GM12878 (cell line): ENCODE measurements around the gene LARP1B. TPM values are rescaled to one million over a fixed set of nuclear protein-coding genes. Genes with fewer than 3 reads are reported as not detected.

ENCODE experiments used
- ATAC-seq: fragments of 200-7000 bp; cut with Tn5 transposase; 3 replicates; pipeline ENCODE4 v1.9.1; 2020; ENCODE audit warnings: mild to moderate bottlenecking, moderate library complexity
- BruUV-seq: library from RNA; stranded (reverse); fragments of 400-500 nt; replicated peaks from 2 replicates; lab custom pipeline; 2021; lab: Mats Ljungman, UMichigan
- CTCF ChIA-PET: fragments of 300-600 bp; sonication (Branson Sonifier 250); formaldehyde crosslinking; extraction: SDS; loops from one replicate; lab custom pipeline; 2021; ENCODE audit warnings: inconsistent platforms; lab: Yijun Ruan, JAX
- POLR2A ChIA-PET: fragments of 350-600 bp; formaldehyde crosslinking; extraction: SDS; loops from one replicate; lab custom pipeline; 2021; ENCODE audit warnings: inconsistent platforms; lab: Charles Lee
- RAD21 ChIA-PET: fragments of 300-600 bp; sonication (Branson Sonifier 250); formaldehyde crosslinking; loops from one replicate; lab custom pipeline; 2023; ENCODE audit warnings: antibody characterized with exemption; ENCODE audit not compliant: unreplicated experiment; lab: Charles Lee
- SMC1A ChIA-PET: fragments of 300-600 bp; sonication (Branson Sonifier 250); formaldehyde crosslinking; loops from one replicate; lab custom pipeline; 2023; ENCODE audit not compliant: unreplicated experiment, uncharacterized antibody; lab: Charles Lee
- DNase-seq: peaks from one replicate; pipeline ENCODE4 v3.0.0-alpha.2; 2011; ENCODE audit warnings: low read depth, low spot score
- FAIRE-seq: peaks from 3 replicates; lab custom pipeline; 2011; peaks lifted over from hg19 to GRCh38; lab: Jason Lieb, UNC
- H2AFZ ChIP-seq: 2 replicates; pipeline ENCODE4 v1.6.0; 2011; ENCODE audit warnings: low read depth, low read length, control low read depth; ENCODE audit not compliant: control insufficient read depth
- H3K27ac ChIP-seq: 2 replicates; pipeline ENCODE4 v1.5.1; 2011; ENCODE audit warnings: control low read depth; ENCODE audit not compliant: control insufficient read depth, insufficient read depth
- H3K27me3 ChIP-seq, 2 experiments: replicated peaks in 1 of 2; 2 replicates each; pipeline versions ENCODE4 v1.6.0 to v1.6.1; 2011; ENCODE audit warnings: low read length in 1 of 2; ENCODE audit not compliant: control insufficient read depth in 2 of 2, insufficient read depth in 2 of 2
- H3K36me3 ChIP-seq, 2 experiments: 2 replicates each; pipeline ENCODE4 v1.5.1; 2011; ENCODE audit warnings: low read length in 1 of 2; ENCODE audit not compliant: control insufficient read depth in 2 of 2, insufficient read depth in 2 of 2
- H3K4me1 ChIP-seq: 2 replicates; pipeline ENCODE4 v1.6.1; 2011; ENCODE audit warnings: mild to moderate bottlenecking, low read length, moderate library complexity, mixed read lengths; ENCODE audit not compliant: control insufficient read depth, insufficient read depth
- H3K4me2 ChIP-seq: 2 replicates; pipeline ENCODE4 v1.6.0; 2011; ENCODE audit warnings: control low read depth; ENCODE audit not compliant: control insufficient read depth, insufficient read depth
- H3K4me3 ChIP-seq: fragments of 200-600 bp; sonication (generic); 2 replicates; pipeline ENCODE4 v1.5.1; 2016
- H3K79me2 ChIP-seq: 2 replicates; pipeline ENCODE4 v1.6.0; 2011; ENCODE audit warnings: low read length; ENCODE audit not compliant: control insufficient read depth, insufficient read depth
- H3K9ac ChIP-seq: 2 replicates; pipeline ENCODE4 v1.8.0; 2011; ENCODE audit warnings: low read length, control low read depth, mixed read lengths; ENCODE audit not compliant: control insufficient read depth, insufficient read depth
- H3K9me3 ChIP-seq: replicated peaks from 3 replicates; pipeline ENCODE4 v1.5.1; 2011; ENCODE audit warnings: mild to moderate bottlenecking, low read length; ENCODE audit not compliant: control insufficient read depth, insufficient read depth
- H4K20me1 ChIP-seq: 2 replicates; pipeline ENCODE4 v1.6.0; 2011; ENCODE audit not compliant: control insufficient read depth, insufficient read depth
- CBX5 ChIP-seq: sonication (generic); IDR thresholded peaks from 2 replicates; pipeline ENCODE4 v1.6.1; 2016; ENCODE audit warnings: low read depth, moderate library complexity, mild to moderate bottlenecking, inconsistent platforms
- HDAC2 ChIP-seq: fragments of 200-600 bp; sonication (generic); IDR thresholded peaks from 2 replicates; pipeline ENCODE4 v1.6.1; 2017
- IKZF2 ChIP-seq, 2 experiments: fragments of 450-650 bp; IDR thresholded peaks; 2 replicates each; pipeline ENCODE4 v1.6.1; 2017; ENCODE audit warnings: mild to moderate bottlenecking in 2 of 2, moderate library complexity in 2 of 2
- RCOR1 ChIP-seq: conservative IDR thresholded peaks from 2 replicates; pipeline ENCODE4 v1.6.1; 2012; ENCODE audit warnings: low read depth, low read length, improper control_type of control experiment
- SIX5 ChIP-seq: IDR thresholded peaks from 2 replicates; pipeline ENCODE4 v1.6.1; 2011; ENCODE audit warnings: mild to moderate bottlenecking, low read depth, low read length, moderate library complexity; ENCODE audit not compliant: severe bottlenecking
- SMARCA5 ChIP-seq: fragments of 450-650 bp; IDR thresholded peaks from 2 replicates; pipeline ENCODE4 v1.6.1; 2017; ENCODE audit warnings: mild to moderate bottlenecking
- SREBF1 ChIP-seq: IDR thresholded peaks from 2 replicates; pipeline ENCODE4 v1.6.1; 2012; ENCODE audit warnings: mild to moderate bottlenecking, low read length
- ZNF622 ChIP-seq: fragments of 450-650 bp; IDR thresholded peaks from 2 replicates; pipeline ENCODE4 v1.6.1; 2017; ENCODE audit warnings: mild to moderate bottlenecking, inconsistent platforms
- WGBS: methylation state at CpG from one replicate; pipeline ENCODE4 v1.1.6; 2016; ENCODE audit warnings: low lambda C conversion rate; ENCODE audit not compliant: insufficient replicate concordance, insufficient coverage; ENCODE audit errors: missing lambda C conversion rate; 5-methylcytosine and 5-hydroxymethylcytosine counted together
- in situ Hi-C: fragments of 300-500 bp; cut with MboI; formaldehyde crosslinking; loops from 9 replicates; pipeline ENCODE4 v1.14.3; 2018; ENCODE audit warnings: mixed read lengths
- intact Hi-C: fragments of 100-400 bp; cut with micrococcal nuclease; formaldehyde crosslinking; loops from one replicate; pipeline ENCODE4 v1.14.2; 2022; ENCODE audit not compliant: unreplicated experiment
- polyA plus RNA-seq, 11 experiments: library from polyadenylated mRNA; depleted of rRNA in 4 of 11; unstranded in 6 of 11; stranded (reverse) in 5 of 11; fragments of >200 nt; fragmentation: Nextera tagmentation in 4 of 11; fragmentation: Illumina TruSeq in 1 of 11; extraction: Ambion mirVana in 4 of 11; extraction: Trizol in 1 of 11; gene quantifications; 1 replicate in 1 of 11; 2 replicates in 10 of 11; pipeline versions ENCODE4 v1.2.1 to v1.2.3, GENCODE V29; 2011 to 2016; ENCODE audit warnings: inconsistent platforms in 2 of 11, missing spikeins in 2 of 11, low read depth in 1 of 11
- total RNA-seq, 4 experiments: library from RNA; depleted of rRNA in 3 of 4; stranded (reverse); fragments of >200 nt in 3 of 4; fragmentation: Illumina TruSeq in 1 of 4; extraction: Trizol in 1 of 4; gene quantifications; 2 replicates each; pipeline versions ENCODE4 v1.2.1 to v1.2.3, GENCODE V29; 2013 to 2021
- TF ChIP-seq, protein P1 (sequence below): IDR thresholded peaks from 2 replicates; pipeline ENCODE4 v1.6.1; 2011; ENCODE audit warnings: mild to moderate bottlenecking, low read depth, low read length, moderate library complexity; ENCODE audit not compliant: insufficient replicate concordance
- TF ChIP-seq, protein P2 (sequence below): fragments of 450-650 bp; IDR thresholded peaks from 2 replicates; pipeline ENCODE4 v1.6.1; 2017; ENCODE audit warnings: mild to moderate bottlenecking, moderate library complexity
- TF ChIP-seq, protein P3 (sequence below): fragments of 450-650 bp; IDR thresholded peaks from 2 replicates; pipeline ENCODE4 v1.6.1; 2014; ENCODE audit warnings: mild to moderate bottlenecking
- TF ChIP-seq, protein P4 (sequence below): IDR thresholded peaks from 2 replicates; pipeline ENCODE4 v1.6.1; 2011; ENCODE audit warnings: low read depth, low read length, improper control_type of control experiment, borderline replicate concordance

Gene LARP1B
- total and polyA plus RNA-seq, 10 of the 15 experiments (the other 5 are each of a cell fraction or from before 2014, with no cell fraction given), result 9.2 to 30.9 (median 14.7) TPM

DNA sequence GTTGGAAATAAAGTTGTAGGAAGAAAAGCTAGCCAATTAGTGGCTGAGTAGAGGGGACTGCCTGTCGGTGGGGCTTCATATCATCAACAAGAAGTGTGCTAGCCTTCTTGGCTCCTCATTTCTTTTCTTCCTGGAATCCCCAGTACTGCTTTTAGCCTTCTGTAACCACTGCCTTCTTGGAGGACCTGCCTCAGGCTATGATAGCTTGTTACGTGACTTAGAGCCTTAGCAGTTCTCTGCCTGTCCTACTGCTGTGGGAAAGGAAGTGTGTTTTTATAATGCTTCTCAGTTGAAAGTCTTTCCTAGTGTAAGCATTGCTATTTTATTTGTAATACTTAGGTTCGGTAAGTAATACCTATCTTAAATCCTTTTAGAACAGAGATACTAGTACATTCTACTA, 61.9 kb downstream of the LARP1B start:
- ATAC-seq (no peak), FAIRE-seq (no peak), DNase-seq (no peak)
- ChIA-PET RAD21 (no interaction called here), CTCF (interaction anchor here (0.5 kb wide), 1 partner anchor 68 kb away, joined by 4 read pairs; no protein-coding TSS in a partner anchor), SMC1A (interaction anchor here (0.5 kb wide), 1 partner anchor 69 kb away, joined by 3 read pairs; no protein-coding TSS in a partner anchor), POLR2A (no interaction called here)
- H3K27me3 ChIP-seq, result no peaks in the 10 kb centered on the region
- in situ Hi-C loops, result no loop called here
- no peak overlapping the region for H3K4me2 ChIP-seq
- no peak overlapping the region for H3K9ac ChIP-seq
- H4K20me1 ChIP-seq, result no peaks in the 10 kb centered on the region
- peaks cover 0 to 3% of the 10 kb centered on the region in 2 experiments; a peak in 2 of 4 replicates for H3K36me3 ChIP-seq
- no peaks in the 10 kb centered on the region for H3K4me1 ChIP-seq
- no peaks in the 10 kb centered on the region for H3K79me2 ChIP-seq
- intact Hi-C loops, result no loop called here
- WGBS, result 96% methylated on average over 3 of the region's 3 CpGs
- no peak overlapping the region for H2AFZ ChIP-seq
- H3K4me3 ChIP-seq, result no peak overlapping the region
- no peak overlapping the region for H3K27ac ChIP-seq
- H3K9me3 ChIP-seq, result no peaks in the 10 kb centered on the region
- TF ChIP-seq RCOR1 (no peak), SREBF1 (no peak), SIX5 (no peak), HDAC2 (no peak), IKZF2 (IDR thresholded peaks at IDR 0.05) (no peak), ZNF622 (no peak), SMARCA5 (no peak), CBX5 (no peak)
- TF ChIP-seq, protein P1, sequence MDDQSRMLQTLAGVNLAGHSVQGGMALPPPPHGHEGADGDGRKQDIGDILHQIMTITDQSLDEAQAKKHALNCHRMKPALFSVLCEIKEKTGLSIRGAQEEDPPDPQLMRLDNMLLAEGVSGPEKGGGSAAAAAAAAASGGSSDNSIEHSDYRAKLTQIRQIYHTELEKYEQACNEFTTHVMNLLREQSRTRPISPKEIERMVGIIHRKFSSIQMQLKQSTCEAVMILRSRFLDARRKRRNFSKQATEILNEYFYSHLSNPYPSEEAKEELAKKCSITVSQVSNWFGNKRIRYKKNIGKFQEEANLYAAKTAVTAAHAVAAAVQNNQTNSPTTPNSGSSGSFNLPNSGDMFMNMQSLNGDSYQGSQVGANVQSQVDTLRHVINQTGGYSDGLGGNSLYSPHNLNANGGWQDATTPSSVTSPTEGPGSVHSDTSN, result no peak
- TF ChIP-seq, protein P2, sequence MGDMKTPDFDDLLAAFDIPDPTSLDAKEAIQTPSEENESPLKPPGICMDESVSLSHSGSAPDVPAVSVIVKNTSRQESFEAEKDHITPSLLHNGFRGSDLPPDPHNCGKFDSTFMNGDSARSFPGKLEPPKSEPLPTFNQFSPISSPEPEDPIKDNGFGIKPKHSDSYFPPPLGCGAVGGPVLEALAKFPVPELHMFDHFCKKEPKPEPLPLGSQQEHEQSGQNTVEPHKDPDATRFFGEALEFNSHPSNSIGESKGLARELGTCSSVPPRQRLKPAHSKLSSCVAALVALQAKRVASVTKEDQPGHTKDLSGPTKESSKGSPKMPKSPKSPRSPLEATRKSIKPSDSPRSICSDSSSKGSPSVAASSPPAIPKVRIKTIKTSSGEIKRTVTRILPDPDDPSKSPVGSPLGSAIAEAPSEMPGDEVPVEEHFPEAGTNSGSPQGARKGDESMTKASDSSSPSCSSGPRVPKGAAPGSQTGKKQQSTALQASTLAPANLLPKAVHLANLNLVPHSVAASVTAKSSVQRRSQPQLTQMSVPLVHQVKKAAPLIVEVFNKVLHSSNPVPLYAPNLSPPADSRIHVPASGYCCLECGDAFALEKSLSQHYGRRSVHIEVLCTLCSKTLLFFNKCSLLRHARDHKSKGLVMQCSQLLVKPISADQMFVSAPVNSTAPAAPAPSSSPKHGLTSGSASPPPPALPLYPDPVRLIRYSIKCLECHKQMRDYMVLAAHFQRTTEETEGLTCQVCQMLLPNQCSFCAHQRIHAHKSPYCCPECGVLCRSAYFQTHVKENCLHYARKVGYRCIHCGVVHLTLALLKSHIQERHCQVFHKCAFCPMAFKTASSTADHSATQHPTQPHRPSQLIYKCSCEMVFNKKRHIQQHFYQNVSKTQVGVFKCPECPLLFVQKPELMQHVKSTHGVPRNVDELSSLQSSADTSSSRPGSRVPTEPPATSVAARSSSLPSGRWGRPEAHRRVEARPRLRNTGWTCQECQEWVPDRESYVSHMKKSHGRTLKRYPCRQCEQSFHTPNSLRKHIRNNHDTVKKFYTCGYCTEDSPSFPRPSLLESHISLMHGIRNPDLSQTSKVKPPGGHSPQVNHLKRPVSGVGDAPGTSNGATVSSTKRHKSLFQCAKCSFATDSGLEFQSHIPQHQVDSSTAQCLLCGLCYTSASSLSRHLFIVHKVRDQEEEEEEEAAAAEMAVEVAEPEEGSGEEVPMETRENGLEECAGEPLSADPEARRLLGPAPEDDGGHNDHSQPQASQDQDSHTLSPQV, result no peak
- TF ChIP-seq, protein P3, sequence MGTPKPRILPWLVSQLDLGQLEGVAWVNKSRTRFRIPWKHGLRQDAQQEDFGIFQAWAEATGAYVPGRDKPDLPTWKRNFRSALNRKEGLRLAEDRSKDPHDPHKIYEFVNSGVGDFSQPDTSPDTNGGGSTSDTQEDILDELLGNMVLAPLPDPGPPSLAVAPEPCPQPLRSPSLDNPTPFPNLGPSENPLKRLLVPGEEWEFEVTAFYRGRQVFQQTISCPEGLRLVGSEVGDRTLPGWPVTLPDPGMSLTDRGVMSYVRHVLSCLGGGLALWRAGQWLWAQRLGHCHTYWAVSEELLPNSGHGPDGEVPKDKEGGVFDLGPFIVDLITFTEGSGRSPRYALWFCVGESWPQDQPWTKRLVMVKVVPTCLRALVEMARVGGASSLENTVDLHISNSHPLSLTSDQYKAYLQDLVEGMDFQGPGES, result no peak
- TF ChIP-seq, protein P4, sequence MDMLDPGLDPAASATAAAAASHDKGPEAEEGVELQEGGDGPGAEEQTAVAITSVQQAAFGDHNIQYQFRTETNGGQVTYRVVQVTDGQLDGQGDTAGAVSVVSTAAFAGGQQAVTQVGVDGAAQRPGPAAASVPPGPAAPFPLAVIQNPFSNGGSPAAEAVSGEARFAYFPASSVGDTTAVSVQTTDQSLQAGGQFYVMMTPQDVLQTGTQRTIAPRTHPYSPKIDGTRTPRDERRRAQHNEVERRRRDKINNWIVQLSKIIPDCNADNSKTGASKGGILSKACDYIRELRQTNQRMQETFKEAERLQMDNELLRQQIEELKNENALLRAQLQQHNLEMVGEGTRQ, result no peak
- BruUV-seq, result no TSS peak
